C4-2B (cell line): ENCODE results near the gene EN2.

Source experiments
- CTCF ChIP-seq: fragments of 450-650 bp; conservative IDR thresholded peaks from 2 replicates; pipeline ENCODE4 v1.5.1; 2017; ENCODE audit warnings: mild to moderate bottlenecking
- ZFX ChIP-seq: fragments of 450-650 bp; IDR thresholded peaks from 2 replicates; pipeline ENCODE4 v1.6.1; 2017

GRCh38 chr7:155458878-155459699 lies 1.2 kb downstream of the EN2 start:
- no peak for TF ChIP-seq CTCF
- no peak for TF ChIP-seq ZFX
